GM12864 (cell line): ENCODE results near the gene BTBD16.

ENCODE experiments used
- DNase-seq: peaks from one replicate; pipeline ENCODE4 v3.0.0-alpha.2; 2011; ENCODE audit warnings: low read depth
- H3K4me3 ChIP-seq: 2 replicates; pipeline ENCODE4 v1.5.1; 2011; ENCODE audit warnings: mild to moderate bottlenecking, low read depth, low read length, control low read depth
- CTCF ChIP-seq: IDR thresholded peaks from 2 replicates; pipeline ENCODE4 v1.5.1; 2011; ENCODE audit warnings: low read depth, mild to moderate bottlenecking, moderate library complexity, low read length, control low read depth, inconsistent platforms; ENCODE audit errors: missing control alignments

The BTBD16 gene

GRCh38 chr10:122298206-122298597 lies 27.1 kb downstream of the BTBD16 start:
- H3K4me3 ChIP-seq, result no peak overlapping the region
- no peak for TF ChIP-seq CTCF
- no peak for DNase-seq

- DNase-seq, result peak; percentile 15
- H3K4me3 ChIP-seq, result no peak overlapping the region
Observed at GRCh38 chr10:122298598-122299301, 27.7 kb downstream of the BTBD16 start.

GRCh38 chr10:122299423-122300075 lies 28.5 kb downstream of the BTBD16 start:
- H3K4me3 ChIP-seq, result no peak overlapping the region
- DNase-seq, result no peak
- TF ChIP-seq CTCF, result no peak

More at GRCh38 chr10:122298598-122299301, 27.7 kb downstream of the BTBD16 start:
- peak; percentile 88 for TF ChIP-seq CTCF

GRCh38 chr10:122301055-122301810 lies 30.1 kb downstream of the BTBD16 start:
- TF ChIP-seq CTCF, result no peak
- no peak for DNase-seq
- no peak overlapping the region for H3K4me3 ChIP-seq

GRCh38 chr10:122301811-122302115 lies 30.7 kb downstream of the BTBD16 start:
- H3K4me3 ChIP-seq, result no peak overlapping the region
- TF ChIP-seq CTCF, result no peak
- no peak for DNase-seq

- H3K4me3 ChIP-seq, result no peak overlapping the region
- TF ChIP-seq CTCF, result no peak
- DNase-seq, result no peak
Observed at GRCh38 chr10:122302315-122302714, 31.2 kb downstream of the BTBD16 start.
